NCI-H345 treated with DMSO at 0.1 percent for 48 hours (cell line): ENCODE data around the gene EHBP1L1.

Source experiments
- DNase-seq: peaks from one replicate; lab custom pipeline; 2025; ENCODE audit not compliant: unreplicated experiment; lab: John Stamatoyannopoulos, UW

Gene EHBP1L1

DNA sequence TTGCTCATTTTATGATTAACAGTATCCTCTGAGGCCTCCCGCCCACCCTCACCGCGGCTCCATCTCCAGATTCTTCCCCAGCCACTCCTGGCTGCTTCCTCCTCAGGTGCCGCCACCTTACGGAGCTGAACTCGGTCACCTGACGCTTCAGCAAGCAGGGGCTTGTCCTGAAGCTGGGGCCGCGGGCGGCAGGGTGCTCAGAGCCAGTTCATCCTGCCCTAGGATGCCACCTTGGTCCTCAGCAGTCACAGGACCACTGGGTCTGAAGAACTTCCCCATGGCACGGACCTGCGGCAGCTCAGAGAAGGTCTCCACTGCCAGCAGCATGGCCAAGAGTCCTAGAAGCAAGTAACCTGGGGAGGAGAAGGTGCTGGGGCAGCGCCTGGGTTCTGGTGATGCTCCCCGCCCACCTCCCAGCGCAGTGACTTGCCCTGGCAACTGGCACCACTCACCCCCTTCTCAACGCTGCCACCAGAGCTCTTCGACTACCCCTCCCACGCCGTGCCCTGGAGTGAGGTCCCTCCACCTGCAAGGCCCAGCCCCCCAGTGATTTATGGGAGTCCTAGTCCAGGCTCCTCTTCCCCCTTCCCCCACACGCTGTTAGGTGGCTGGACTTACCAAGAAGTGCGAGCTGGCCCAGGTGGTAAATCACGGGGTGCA, 17.1 kb downstream of the EHBP1L1 start:
- no peak for DNase-seq

- DNase-seq = no peak
These were observed 17.9 kb downstream of the EHBP1L1 start for GRCh38 chr11:65593518-65594414.

GRCh38 chr11:65595131-65595530, 19.3 kb downstream of the EHBP1L1 start:
- no peak for DNase-seq

- no peak for DNase-seq
These were observed 19.9 kb downstream of the EHBP1L1 start, which contains the start of gene KCNK7 for GRCh38 chr11:65595543-65596281. Gene KCNK7 (minus strand): TSS chr11:65595800. CDS start chr11:65595772, 28 bp downstream.

DNA sequence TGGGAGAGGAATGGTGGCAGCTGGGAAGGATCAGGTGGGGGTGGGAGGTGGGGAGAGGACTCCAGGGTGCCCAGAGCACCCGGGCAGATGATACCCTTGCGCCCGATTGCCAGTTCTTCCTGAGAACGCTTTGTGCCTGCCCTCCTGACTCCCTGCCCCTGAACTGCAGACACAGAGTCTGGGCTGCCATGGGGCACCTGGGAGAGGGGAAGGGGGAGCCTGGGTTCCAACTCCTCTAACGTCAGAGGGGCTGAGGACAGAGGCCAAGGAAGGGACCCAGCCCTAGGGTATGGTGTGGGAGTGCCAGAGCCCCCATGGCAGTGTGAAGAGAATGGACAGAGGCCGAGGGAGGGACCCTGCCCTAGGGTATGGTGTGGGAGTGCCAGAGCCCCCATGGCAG, 20.7 kb downstream of the EHBP1L1 start:
- no peak for DNase-seq

DNA sequence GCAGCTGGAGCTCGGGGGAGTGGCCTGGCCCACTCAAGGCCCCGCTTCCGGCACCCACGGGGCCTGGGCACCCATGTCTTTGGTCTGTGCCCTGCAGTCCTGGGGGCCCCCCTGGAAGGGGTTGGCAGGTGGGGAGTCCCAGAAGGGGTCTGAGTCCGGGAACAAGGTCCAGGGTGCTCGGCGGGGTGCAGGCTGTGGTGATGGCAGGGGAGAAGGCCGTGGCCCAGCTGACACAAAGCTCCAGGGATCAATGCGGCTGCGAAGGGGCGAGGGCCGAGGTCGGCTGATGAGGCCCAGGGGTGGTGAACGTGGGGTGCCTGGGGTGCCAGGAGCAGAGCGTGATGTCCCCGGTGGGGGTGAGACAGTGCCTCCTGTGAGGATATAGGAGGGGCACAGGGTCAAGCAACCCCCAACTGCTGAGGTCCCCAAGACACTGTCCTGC, 22.4 kb downstream of the EHBP1L1 start:
- no peak for DNase-seq

- no peak for DNase-seq
These were observed 23.5 kb downstream of the EHBP1L1 start for GRCh38 chr11:65599216-65599954.

GRCh38 chr11:65599955-65600246, 24.0 kb downstream of the EHBP1L1 start:
- no peak for DNase-seq

- no peak for DNase-seq
These were observed 28.4 kb downstream of the EHBP1L1 start for GRCh38 chr11:65604258-65604657.

DNA sequence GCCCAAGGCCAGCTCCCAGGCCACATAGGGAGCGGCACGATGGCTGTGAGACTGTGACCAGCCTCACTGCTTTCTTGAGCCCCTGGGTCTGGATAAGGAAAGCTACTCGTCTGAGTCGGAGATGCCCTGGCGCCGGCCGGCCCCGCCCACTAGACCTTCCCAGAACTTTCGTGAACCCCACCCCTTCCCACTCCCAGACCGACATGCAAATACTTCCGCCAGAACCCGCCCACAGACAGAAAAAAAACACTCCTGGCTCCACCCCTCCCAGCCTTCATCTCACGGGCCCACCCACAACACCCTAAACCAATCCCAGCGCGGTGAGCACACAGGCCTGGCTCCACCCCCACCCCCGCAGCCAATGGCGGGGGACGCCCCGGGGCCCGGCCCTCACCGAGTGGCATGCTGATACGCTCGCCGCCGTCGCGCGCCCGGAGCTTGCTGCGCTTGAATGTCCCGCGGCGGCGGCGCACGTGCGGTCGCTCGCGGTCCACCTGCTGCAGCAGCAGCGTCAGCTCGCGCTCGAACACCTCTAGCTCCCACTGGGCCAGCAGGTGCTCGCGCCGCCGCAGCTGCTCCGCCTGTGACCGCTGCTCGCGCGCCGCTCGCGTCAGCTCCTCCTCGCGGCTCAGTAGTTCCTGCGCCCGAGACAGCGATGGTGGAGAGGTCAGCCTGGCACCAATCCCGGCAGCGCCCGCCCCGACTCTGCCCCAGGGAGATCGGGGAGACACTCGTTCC, 31.2 kb downstream of the EHBP1L1 start:
- no peak for DNase-seq

GRCh38 chr11:65607614-65608426, 32.0 kb downstream of the EHBP1L1 start:
- DNase-seq = no peak

DNA sequence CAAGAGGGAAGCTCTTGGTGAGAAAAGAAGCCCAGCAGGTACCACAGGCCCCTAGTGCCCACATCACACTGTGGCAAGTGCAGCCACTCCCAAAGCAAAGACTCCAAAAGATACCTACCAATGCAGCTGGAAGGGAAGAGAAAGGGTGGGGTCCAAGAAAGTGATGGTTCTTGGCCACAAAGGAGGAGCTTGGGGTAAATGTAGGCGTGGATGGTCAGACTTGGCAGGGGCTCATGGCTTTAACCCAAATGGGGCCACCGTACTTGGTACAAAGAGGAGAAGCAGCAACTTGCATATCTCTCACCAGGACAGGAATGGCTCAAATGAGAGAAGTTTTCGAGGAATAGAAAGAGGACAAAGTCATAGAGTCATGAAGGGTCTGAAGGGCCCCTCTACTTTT, 33.4 kb downstream of the EHBP1L1 start:
- no peak for DNase-seq

DNA sequence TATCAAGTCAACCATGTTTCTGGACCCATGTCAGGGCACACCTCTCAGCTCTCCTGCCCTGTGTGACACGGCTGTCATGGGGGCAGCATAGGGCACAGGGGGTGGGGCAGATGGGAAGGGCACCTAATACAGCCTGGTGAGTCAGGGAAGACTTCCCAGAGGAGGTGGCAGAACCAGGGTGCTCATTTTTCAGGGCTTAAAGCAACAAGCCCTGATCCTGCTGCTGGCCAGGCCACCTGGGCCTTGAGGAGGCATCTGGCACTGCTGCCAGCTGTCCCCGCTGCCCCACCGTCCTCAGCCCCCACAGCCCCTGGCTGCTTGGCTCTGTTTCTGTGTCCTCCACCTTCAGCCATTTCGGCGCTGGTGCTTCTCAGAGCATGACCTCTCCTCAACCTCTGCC, 33.8 kb downstream of the EHBP1L1 start:
- DNase-seq = no peak

- no peak for DNase-seq
These were observed 34.6 kb downstream of the EHBP1L1 start for GRCh38 chr11:65610404-65610803.

DNA sequence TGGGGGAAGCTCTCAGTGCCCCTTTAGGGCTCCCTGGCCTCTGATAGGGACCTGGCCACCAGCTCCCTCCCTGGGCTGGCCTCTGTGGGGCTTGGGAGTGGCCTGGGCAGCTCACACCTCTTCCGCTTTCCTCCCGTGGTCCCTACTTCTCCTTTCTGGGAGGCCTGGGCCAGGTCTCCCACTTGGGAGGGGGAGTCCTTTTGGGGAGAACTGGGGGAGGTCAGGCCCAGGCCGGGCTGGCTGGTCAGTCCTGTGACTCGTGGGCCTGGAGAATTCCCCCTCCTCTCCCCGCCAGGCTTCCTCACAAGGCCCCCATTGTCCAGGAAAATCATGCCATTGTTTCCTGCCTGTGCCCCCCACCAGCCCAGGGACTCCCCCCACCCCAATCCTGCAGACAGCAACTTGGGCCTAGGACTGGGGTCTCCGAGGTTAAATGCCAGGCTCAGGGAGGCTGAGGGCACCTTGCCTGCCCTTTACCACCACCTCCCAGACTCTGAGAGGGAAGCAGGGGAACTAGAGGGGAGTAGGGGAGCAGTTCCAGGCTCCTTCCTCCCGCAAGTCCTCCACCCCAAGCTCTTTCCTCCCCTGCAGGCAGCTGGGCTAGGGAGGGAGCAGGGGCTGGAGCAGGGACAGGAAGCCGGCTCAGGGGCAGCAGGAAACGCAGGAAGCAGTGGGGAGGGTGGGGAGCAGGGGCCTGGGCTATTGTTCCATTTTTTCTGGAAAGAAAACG, 35.3 kb downstream of the EHBP1L1 start:
- no peak for DNase-seq

GRCh38 chr11:65611758-65612603, 36.1 kb downstream of the EHBP1L1 start:
- no peak for DNase-seq

DNA sequence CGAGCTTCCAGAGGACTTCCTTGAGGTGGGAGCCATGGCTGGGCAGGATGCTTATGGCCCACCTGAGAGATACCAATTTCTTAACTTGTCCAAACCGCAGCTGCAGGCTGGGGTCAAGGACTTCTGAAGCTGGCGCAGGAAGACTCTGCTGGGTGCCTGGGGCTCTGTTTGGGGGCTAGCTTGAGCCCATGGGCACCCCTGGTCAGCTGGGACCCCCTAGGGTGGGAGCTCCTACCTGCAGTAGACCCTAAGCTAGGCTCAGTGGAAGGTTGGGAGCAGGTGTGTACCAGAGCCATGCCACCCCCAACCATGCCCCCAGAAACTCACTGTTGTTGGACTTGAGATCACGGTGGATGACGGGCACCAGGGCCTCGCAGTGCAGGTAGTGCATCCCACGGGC, 36.8 kb downstream of the EHBP1L1 start:
- DNase-seq = no peak
